Measurements from ENCODE around the gene SYT12.
"Not testable (repeated sequence)": the region's sequence is repeated elsewhere in the genome, so short reads cannot be mapped to it uniquely, and the experiment has no call there.

SYT12 gene

GRCh38 chr11:66996609-66997273 lies 26.2 kb upstream of the SYT12 start:
- no peak for DNase-seq (ENCODE audit: low read depth)

- no peak for DNase-seq (ENCODE audit: low read depth)
Measured at GRCh38 chr11:66999555-66999954, 23.4 kb upstream of the SYT12 start.

GRCh38 chr11:67001332-67001731 lies 21.6 kb upstream of the SYT12 start:
- no peak for DNase-seq (ENCODE audit: low read depth)

GRCh38 chr11:67002297-67002913 lies 20.5 kb upstream of the SYT12 start:
- no peak for DNase-seq (ENCODE audit: low read depth)

GRCh38 chr11:67002921-67003411 lies 20.0 kb upstream of the SYT12 start:
- DNase-seq (ENCODE audit: low read depth) = no peak

GRCh38 chr11:67005200-67005599 lies 17.7 kb upstream of the SYT12 start:
- not testable (repeated sequence) for DNase-seq (ENCODE audit: low read depth)

GRCh38 chr11:67006029-67006884 lies 16.7 kb upstream of the SYT12 start:
- DNase-seq (ENCODE audit: low read depth) = no peak

GRCh38 chr11:67007126-67007525 lies 15.8 kb upstream of the SYT12 start:
- no peak for DNase-seq (ENCODE audit: low read depth)

GRCh38 chr11:67010296-67010905 lies 12.5 kb upstream of the SYT12 start:
- DNase-seq (ENCODE audit: low read depth) = no peak

- no peak for DNase-seq (ENCODE audit: low read depth)
Measured at GRCh38 chr11:67013511-67014045, 9.4 kb upstream of the SYT12 start.

GRCh38 chr11:67014343-67014742 lies 8.6 kb upstream of the SYT12 start:
- no peak for DNase-seq (ENCODE audit: low read depth)

GRCh38 chr11:67015048-67015447 lies 7.9 kb upstream of the SYT12 start:
- DNase-seq (ENCODE audit: low read depth) = no peak

GRCh38 chr11:67016550-67016949 lies 6.4 kb upstream of the SYT12 start:
- DNase-seq (ENCODE audit: low read depth) = no peak

GRCh38 chr11:67020949-67021348 lies 2.0 kb upstream of the SYT12 start:
- no peak for DNase-seq (ENCODE audit: low read depth)

GRCh38 chr11:67022341-67022933 lies 497 bp upstream of the SYT12 start:
- no peak for DNase-seq (ENCODE audit: low read depth)

GRCh38 chr11:67023957-67024353 lies 1.0 kb downstream of the SYT12 start:
- DNase-seq (ENCODE audit: low read depth) = no peak

- DNase-seq (ENCODE audit: low read depth) = no peak
Measured at GRCh38 chr11:67024410-67024809, 1.5 kb downstream of the SYT12 start.

- no peak for DNase-seq (ENCODE audit: low read depth)
Measured at GRCh38 chr11:67024966-67025365, 2.0 kb downstream of the SYT12 start.

GRCh38 chr11:67025750-67026149 lies 2.8 kb downstream of the SYT12 start:
- DNase-seq (ENCODE audit: low read depth) = no peak

- no peak for DNase-seq (ENCODE audit: low read depth)
Measured at GRCh38 chr11:67026941-67027340, 4.0 kb downstream of the SYT12 start.

- no peak for DNase-seq (ENCODE audit: low read depth)
Measured at GRCh38 chr11:67027483-67027930, 4.6 kb downstream of the SYT12 start.

Data from fibroblast of the conjunctiva (primary cell).